Muscle layer of colon (tissue), 2 donors: Measurements from ENCODE around the gene HSD3B2.

Experiments
- H3K27ac ChIP-seq: one replicate; pipeline ENCODE4 v1.7.0; 2013; ENCODE audit warnings: low read depth, mild to moderate bottlenecking, low read length, moderate library complexity
- H3K27me3 ChIP-seq, 2 donors: one replicate each; pipeline ENCODE4 v1.7.0; 2013; ENCODE audit warnings: low read length in 2 of 2, mild to moderate bottlenecking in 2 of 2; ENCODE audit not compliant: insufficient read depth in 2 of 2, control insufficient read depth in 1 of 2
- H3K36me3 ChIP-seq: one replicate; pipeline ENCODE4 v1.7.0; 2013; ENCODE audit warnings: mild to moderate bottlenecking, low read length; ENCODE audit not compliant: insufficient read depth
- H3K4me1 ChIP-seq: one replicate; pipeline ENCODE4 v1.7.0; 2013; ENCODE audit warnings: mild to moderate bottlenecking, low read length; ENCODE audit not compliant: insufficient read depth
- H3K4me3 ChIP-seq, 2 donors: one replicate each; pipeline ENCODE4 v1.7.0; 2013; ENCODE audit warnings: low read length in 2 of 2, low read depth in 1 of 2, mild to moderate bottlenecking in 1 of 2, moderate library complexity in 1 of 2
- H3K9ac ChIP-seq: one replicate; pipeline ENCODE4 v1.7.0; 2013; ENCODE audit warnings: low read length
- H3K9me3 ChIP-seq: one replicate; pipeline ENCODE4 v1.7.0; 2013; ENCODE audit warnings: mild to moderate bottlenecking, low read length
- donor health status: abdominal sarcoma.
- donor health status: Adenocarcinoma of cecum.

Gene HSD3B2

DNA sequence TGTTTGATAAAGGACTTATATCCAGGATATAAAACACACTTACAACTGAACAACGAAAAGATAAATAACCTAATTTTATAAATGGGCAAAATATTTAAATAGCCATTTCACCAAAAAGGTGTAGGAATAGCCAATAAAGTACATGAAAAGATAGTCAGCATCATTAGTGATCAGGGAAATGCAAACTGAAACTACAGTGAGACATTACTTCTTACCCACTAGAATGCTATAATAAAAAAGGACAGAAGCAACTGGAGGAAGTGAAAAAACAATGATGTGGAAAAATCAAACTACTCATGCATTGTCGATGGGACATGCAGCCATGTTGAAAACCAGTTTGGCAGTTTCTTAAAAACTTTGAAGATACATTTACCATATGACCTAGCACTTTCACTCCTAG lies 48.6 kb downstream of the HSD3B2 start:
- Histone ChIP-seq H3K4me1 (no peaks in the 10 kb centered on the region), H3K9me3 (no peaks in the 10 kb centered on the region), H3K27me3 (no peaks in the 10 kb centered on the region), H3K36me3 (no peaks in the 10 kb centered on the region), H3K9ac (no peak overlapping the region), H3K27ac (no peak overlapping the region), H3K4me3 (no peak overlapping the region)

DNA sequence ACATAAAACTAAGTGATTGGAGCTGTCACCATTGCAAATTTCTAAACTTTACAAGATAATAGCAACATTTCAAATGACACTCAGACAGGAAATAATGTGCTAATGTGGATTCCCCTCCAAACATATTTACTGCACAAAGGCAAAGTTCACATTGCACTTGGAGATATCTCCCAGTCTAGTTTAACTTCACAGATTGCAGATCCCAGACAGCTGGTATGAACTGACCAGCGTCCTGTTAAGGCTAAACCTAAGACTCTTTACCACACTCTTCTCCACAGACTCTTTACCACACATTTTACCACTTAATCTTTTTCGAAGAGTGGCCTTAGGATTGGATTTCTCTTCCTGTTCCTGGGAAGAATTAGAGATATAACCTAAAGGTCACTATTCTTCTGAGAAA lies 51.5 kb downstream of the HSD3B2 start:
- H3K27ac ChIP-seq, result no peak overlapping the region
- no peaks in the 10 kb centered on the region for H3K27me3 ChIP-seq
- H3K9me3 ChIP-seq, result no peaks in the 10 kb centered on the region
- H3K4me1 ChIP-seq, result no peaks in the 10 kb centered on the region
- no peak overlapping the region for H3K4me3 ChIP-seq
- H3K9ac ChIP-seq, result no peak overlapping the region
- H3K36me3 ChIP-seq, result no peaks in the 10 kb centered on the region

DNA sequence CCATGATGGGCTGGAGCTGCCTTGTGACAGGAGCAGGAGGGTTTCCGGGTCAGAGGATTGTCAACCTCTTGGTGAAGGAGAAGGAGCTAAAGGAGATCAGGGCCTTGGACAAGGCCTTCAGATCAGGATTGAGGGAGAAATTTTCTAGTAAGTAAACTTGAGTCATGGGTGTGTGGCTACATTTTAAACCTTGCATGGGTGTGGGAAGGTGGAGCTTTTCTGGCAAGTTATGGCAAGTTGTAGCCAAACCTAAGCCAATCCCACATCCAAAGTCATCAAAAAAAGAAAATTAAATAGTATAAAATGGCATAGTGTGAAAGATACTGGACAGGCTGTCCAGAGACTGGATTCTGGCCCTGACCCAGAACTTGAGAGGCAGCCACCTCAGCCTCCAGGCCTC lies 52.3 kb downstream of the HSD3B2 start:
- no peaks in the 10 kb centered on the region for H3K9me3 ChIP-seq
- no peak overlapping the region for H3K4me3 ChIP-seq
- H3K4me1 ChIP-seq, result no peaks in the 10 kb centered on the region
- no peak overlapping the region for H3K9ac ChIP-seq
- no peaks in the 10 kb centered on the region for H3K36me3 ChIP-seq
- H3K27me3 ChIP-seq, result no peaks in the 10 kb centered on the region
- H3K27ac ChIP-seq, result no peak overlapping the region

DNA sequence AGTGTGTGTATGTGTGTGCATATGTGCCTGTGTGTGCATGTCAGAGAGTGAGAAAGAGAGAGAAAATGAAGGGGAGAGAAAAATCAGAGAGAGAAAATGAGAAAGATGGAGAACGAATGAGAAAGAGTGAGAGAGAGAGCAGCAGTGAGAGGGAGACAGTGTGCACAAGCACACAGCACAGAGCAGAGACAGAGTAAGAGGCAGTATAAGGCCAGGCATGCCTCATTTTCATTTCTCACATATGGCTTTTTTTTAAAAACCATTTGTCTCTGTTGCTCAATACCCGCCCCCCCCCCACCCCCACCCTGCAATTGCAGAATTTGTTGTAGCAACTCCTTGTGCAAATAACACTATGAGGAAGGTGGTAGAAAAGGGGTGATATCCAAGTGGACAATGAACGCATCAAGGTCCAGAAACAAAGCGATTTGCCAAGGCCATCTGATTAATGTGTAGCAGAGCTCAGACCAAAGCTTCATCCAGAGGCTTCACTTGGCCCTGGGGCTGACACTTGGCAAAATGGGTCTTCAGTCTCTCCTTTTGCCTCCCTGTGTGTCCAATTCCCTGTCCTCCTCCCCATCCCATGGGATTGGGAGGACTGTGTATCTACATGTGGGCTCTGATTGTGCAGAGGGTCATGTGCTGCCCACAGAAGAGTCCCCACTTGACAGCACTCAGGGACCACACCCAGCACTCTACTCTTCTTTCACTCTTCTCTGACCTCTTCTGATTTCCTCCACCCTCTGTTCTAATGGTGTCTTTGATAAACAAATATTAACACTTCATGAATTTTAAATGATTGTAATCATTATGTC lies 53.1 kb downstream of the HSD3B2 start:
- no peaks in the 10 kb centered on the region for H3K36me3 ChIP-seq
- H3K9me3 ChIP-seq, result no peaks in the 10 kb centered on the region
- no peaks in the 10 kb centered on the region for H3K27me3 ChIP-seq
- H3K4me3 ChIP-seq, result no peak overlapping the region
- H3K4me1 ChIP-seq, result no peaks in the 10 kb centered on the region
- no peak overlapping the region for H3K27ac ChIP-seq
- no peak overlapping the region for H3K9ac ChIP-seq

DNA sequence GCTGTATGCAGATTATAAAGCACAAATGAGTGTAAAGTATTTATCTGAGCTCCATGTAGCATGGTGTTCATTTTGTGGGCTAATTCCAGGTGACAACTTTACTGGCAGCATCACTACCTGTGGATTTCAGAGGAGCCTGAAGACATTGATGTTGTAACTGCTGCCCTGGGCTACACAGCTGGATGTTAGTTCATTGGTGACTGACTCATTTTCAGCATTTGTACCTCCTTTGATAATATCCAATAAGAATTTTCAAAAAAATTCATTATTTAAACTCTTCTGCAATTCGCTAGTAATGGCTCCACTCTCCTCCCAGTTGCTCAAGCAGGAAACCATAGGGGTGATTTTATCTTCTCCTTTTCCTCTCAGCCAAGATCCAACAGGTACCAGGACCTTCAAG lies 54.8 kb downstream of the HSD3B2 start:
- Histone ChIP-seq H3K4me1 (no peaks in the 10 kb centered on the region), H3K9ac (no peak overlapping the region), H3K27me3 (no peaks in the 10 kb centered on the region), H3K36me3 (no peaks in the 10 kb centered on the region), H3K9me3 (no peaks in the 10 kb centered on the region), H3K27ac (no peak overlapping the region), H3K4me3 (no peak overlapping the region)

DNA sequence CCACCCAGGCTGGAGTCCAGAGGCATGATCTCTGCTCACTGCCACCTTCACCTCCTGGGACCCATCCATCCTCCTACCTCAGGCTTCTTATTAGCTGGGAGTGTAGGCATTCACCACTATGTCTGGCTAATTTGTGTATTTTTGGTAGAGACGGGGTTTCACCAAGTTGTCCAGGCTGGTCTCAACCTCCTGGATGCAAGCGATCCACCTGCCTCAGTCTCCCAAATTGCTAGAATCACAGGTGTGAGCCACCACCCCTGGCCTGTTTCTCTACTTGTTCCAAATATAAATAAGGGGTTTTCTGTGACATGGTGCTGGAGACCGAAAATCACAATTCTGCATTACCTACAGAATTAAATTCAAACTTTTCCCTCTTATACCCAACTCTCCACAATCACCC lies 55.4 kb downstream of the HSD3B2 start:
- H3K36me3 ChIP-seq, result no peaks in the 10 kb centered on the region
- H3K9me3 ChIP-seq, result no peaks in the 10 kb centered on the region
- H3K27me3 ChIP-seq, result no peaks in the 10 kb centered on the region
- no peak overlapping the region for H3K4me3 ChIP-seq
- no peak overlapping the region for H3K9ac ChIP-seq
- no peaks in the 10 kb centered on the region for H3K4me1 ChIP-seq
- no peak overlapping the region for H3K27ac ChIP-seq

DNA sequence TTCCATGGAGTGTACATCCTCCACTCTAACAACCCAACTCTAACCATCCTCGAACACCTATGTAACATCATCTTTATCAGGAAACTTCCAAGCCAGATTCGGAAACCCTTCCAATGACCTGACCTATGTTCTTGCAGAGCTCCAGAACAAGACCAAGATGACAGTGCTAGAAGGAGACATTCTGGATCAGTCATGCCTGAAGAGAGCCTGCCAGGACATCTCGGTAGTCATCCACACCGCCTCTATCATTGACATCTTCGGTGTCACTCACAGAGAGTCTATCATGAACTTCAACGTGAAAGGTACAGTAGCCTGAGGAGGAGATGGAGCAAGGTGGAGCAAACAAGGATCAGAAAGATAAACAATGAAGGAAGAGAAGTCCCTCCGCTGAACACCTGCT lies 56.0 kb downstream of the HSD3B2 start:
- Histone ChIP-seq H3K9me3 (no peaks in the 10 kb centered on the region), H3K36me3 (no peaks in the 10 kb centered on the region), H3K9ac (no peak overlapping the region), H3K27me3 (no peaks in the 10 kb centered on the region), H3K4me1 (no peaks in the 10 kb centered on the region), H3K4me3 (no peak overlapping the region), H3K27ac (no peak overlapping the region)

DNA sequence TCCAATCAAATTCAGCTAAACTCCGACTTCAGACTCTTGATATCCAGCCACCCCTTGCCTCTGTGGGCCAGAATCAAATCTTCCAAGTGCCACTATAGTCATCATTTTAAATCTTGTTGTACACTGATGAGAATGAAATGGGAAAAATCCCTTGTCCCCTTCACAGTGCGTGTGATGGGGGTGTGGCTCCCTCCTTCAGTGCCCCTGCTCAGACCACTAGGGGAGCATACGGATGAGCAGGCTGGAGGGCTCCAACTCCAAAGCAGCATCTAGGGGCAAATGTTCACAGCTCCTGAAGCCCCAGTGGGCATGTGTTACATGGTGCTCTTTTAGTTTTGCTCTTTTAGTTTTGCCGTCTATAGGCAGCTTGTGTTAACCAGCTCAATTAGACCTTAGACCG lies 56.6 kb downstream of the HSD3B2 start:
- H3K9ac ChIP-seq, result no peak overlapping the region
- H3K27ac ChIP-seq, result no peak overlapping the region
- no peaks in the 10 kb centered on the region for H3K4me1 ChIP-seq
- no peaks in the 10 kb centered on the region for H3K36me3 ChIP-seq
- no peaks in the 10 kb centered on the region for H3K9me3 ChIP-seq
- H3K27me3 ChIP-seq, result no peaks in the 10 kb centered on the region
- no peak overlapping the region for H3K4me3 ChIP-seq

DNA sequence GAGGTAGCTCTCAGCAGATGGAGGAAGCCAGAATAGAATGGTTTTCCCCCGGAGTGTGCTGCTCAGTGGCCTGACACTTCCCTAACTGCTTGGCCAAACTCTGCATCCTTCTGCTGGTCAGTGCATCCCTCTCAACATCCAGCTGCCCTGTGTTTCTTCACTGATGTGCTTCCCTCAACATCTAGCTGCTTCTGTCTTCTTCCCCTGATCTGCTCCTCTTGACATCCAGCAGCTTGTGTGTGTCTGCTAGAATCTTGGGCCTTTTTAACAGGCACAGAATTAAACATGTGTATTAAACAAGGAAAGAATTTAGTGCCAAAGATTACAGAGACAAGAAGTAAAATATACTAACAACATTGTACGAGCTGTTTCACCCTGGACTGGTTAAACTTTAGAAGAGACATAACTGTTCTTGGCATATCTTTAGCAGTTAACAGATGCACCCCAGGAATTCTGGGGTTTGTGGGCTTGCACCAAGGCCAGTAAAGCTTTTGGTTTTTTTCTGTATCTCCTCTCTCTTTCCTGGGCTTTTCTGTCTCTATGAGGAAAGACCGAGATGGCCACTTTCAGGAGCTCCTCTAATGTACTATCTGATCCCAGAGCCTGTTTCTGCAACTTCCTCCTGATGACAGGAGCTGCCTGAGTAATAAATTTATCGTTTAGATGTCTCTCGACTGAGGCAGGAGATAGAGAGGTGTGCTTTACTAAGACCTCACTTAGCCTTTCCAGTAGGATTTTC lies 57.3 kb downstream of the HSD3B2 start:
- H3K4me1 ChIP-seq, result no peaks in the 10 kb centered on the region
- no peaks in the 10 kb centered on the region for H3K9me3 ChIP-seq
- no peaks in the 10 kb centered on the region for H3K27me3 ChIP-seq
- H3K36me3 ChIP-seq, result no peaks in the 10 kb centered on the region
- H3K27ac ChIP-seq, result no peak overlapping the region
- H3K9ac ChIP-seq, result no peak overlapping the region
- H3K4me3 ChIP-seq, result no peak overlapping the region
